BLaER1 treated with 17β-estradiol and CSF1 and Interleukin-3, amounts not matched to agents 10 nM and 100 nM (cell line): Measurements from ENCODE around the gene ERCC1.
A peak's percentile ranks its signal among the peaks of the same experiment; 100 is the strongest.

ENCODE experiments used
- H3K27ac ChIP-seq, 11 experiments: shearing (Covaris generic); formaldehyde crosslinking; 2 replicates each; pipeline ENCODE4 v1.8.1; 2022
- H3K27me3 ChIP-seq, 11 experiments: shearing (Covaris generic); formaldehyde crosslinking; 2 replicates each; pipeline ENCODE4 v1.8.1; 2022
- H3K36me3 ChIP-seq, 11 experiments: shearing (Covaris generic); formaldehyde crosslinking; 2 replicates each; pipeline ENCODE4 v1.8.1; 2022
- H3K4me1 ChIP-seq, 10 experiments: shearing (Covaris generic); formaldehyde crosslinking; 2 replicates each; pipeline ENCODE4 v1.8.1; 2022
- H3K4me2 ChIP-seq, 11 experiments: shearing (Covaris generic); formaldehyde crosslinking; 2 replicates each; pipeline ENCODE4 v1.8.1; 2022
- H3K4me3 ChIP-seq, 10 experiments: shearing (Covaris generic); formaldehyde crosslinking; 2 replicates each; pipeline ENCODE4 v1.8.1; 2022
- H3K9ac ChIP-seq, 11 experiments: shearing (Covaris generic); formaldehyde crosslinking; 2 replicates each; pipeline ENCODE4 v1.8.1; 2022
- H3K9me3 ChIP-seq, 11 experiments: shearing (Covaris generic); formaldehyde crosslinking; replicated peaks in 1 of 11; 2 replicates each; pipeline ENCODE4 v1.8.1; 2022
- H4K20me1 ChIP-seq, 11 experiments: shearing (Covaris generic); formaldehyde crosslinking; 2 replicates each; pipeline ENCODE4 v1.8.1; 2022
- Cebpa-rat ChIP-seq, 11 experiments: shearing (Covaris generic); IDR thresholded peaks; 2 replicates each; pipeline ENCODE4 v1.8.1; 2022

Gene ERCC1

DNA sequence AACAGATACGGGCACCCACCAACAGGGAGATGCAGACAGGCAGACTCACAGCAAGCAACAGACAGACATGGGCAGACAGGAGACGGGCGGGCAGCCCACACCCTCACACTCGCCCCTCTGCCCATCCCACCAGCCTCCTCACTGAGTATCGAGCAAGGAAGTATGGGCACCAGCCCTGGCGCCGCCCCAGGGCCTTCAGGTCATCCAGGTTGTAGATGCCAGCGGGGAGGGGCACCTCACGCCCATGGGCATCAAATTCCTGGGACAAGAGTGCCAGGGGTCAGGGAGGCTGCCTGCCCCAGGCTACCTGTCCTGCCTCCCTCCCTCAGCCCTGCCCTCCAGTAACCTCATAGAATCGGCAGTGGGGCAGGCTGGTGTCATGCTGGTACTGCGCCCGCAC lies 59.0 kb downstream of the ERCC1 start:
- peaks cover 20 to 32% (median 26%) of the 10 kb centered on the region in 10 experiments for H3K4me1 ChIP-seq
- H3K4me3 ChIP-seq: no peak overlapping the region
- no peak for TF ChIP-seq Cebpa-rat (IDR thresholded peaks at IDR 0.05)
- H3K27me3 ChIP-seq: no peaks in the 10 kb centered on the region
- no peaks in the 10 kb centered on the region for H3K9me3 ChIP-seq
- peaks cover 0 to 24% (median 0%) of the 10 kb centered on the region in 11 experiments; a peak in 2 of 22 replicates for H4K20me1 ChIP-seq
- H3K9ac ChIP-seq: no peak overlapping the region; a peak in 1 of 22 replicates
- peaks cover 32 to 65% (median 54%) of the 10 kb centered on the region in 11 experiments for H3K36me3 ChIP-seq
- no peak overlapping the region for H3K4me2 ChIP-seq
- H3K27ac ChIP-seq: no peak overlapping the region

DNA sequence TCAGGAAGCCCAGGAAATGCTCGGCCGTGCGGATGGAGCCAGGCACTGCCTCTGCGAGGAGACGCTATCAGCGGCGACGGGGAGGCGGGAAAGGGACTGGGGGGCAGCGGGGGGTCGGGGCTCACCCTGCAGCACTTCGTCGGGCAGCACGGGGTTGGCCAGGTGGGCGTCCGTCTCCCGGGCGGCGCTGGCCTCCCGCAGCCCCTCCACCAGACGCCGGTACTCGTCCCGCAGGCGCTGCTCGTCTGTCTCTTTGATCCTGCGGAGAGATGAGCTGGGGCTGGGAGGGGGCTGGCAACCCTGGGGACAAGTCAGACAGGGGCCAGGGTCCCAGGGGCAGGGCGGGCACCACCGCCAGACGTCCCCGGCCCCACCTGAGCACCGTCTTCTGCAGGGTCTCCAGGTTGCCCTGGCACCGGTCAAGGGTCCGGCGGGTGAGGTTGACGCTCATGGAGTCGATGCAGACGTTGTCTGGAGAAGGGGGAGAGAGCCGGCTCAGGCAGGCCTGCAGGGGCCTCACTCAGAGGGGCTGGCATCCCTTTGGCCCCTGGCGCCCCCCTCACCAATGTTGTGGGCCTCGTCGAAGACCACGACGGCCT lies 59.8 kb downstream of the ERCC1 start:
- Histone ChIP-seq H3K27ac (no peak overlapping the region), H3K4me2 (no peak overlapping the region), H4K20me1 (peaks cover 0 to 24% (median 0%) of the 10 kb centered on the region in 11 experiments; a peak in 2 of 22 replicates), H3K27me3 (no peaks in the 10 kb centered on the region), H3K9me3 (no peaks in the 10 kb centered on the region), H3K4me3 (no peak overlapping the region), H3K36me3 (peaks cover 40 to 72% (median 60%) of the 10 kb centered on the region in 11 experiments), H3K4me1 (peaks cover 13 to 25% (median 18%) of the 10 kb centered on the region in 10 experiments; a peak in 19 of 20 replicates), H3K9ac (no peak overlapping the region)
- no peak for TF ChIP-seq Cebpa-rat (IDR thresholded peaks at IDR 0.05)

DNA sequence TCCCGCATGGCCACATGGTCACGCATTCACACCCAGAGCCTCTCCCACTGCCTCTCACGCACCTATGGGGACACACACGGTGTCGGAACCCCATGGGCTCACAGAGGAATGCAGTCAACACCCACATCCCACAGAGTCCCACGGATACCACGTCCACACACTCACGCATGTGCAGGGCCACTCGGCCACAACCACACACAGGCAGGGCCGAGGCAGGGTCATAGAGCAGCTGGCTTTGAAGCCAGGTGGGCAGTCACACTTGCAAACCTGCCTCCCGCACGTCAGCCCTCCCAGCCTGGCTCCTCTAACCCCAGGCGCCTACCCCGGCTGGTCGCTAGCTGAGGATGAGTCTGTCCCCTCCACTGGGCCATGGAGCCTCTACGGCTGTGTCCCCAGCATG lies 61.4 kb downstream of the ERCC1 start:
- Histone ChIP-seq H4K20me1 (peaks cover 0 to 34% (median 0%) of the 10 kb centered on the region in 11 experiments; a peak in 2 of 22 replicates), H3K36me3 (peaks cover 46 to 84% (median 77%) of the 10 kb centered on the region in 11 experiments), H3K4me3 (no peak overlapping the region), H3K9me3 (no peaks in the 10 kb centered on the region), H3K4me1 (peaks cover 7 to 11% (median 9%) of the 10 kb centered on the region in 10 experiments; a peak in 16 of 20 replicates), H3K4me2 (no peak overlapping the region), H3K9ac (no peak overlapping the region), H3K27ac (no peak overlapping the region), H3K27me3 (no peaks in the 10 kb centered on the region)
- TF ChIP-seq Cebpa-rat (IDR thresholded peaks at IDR 0.05): no peak

DNA sequence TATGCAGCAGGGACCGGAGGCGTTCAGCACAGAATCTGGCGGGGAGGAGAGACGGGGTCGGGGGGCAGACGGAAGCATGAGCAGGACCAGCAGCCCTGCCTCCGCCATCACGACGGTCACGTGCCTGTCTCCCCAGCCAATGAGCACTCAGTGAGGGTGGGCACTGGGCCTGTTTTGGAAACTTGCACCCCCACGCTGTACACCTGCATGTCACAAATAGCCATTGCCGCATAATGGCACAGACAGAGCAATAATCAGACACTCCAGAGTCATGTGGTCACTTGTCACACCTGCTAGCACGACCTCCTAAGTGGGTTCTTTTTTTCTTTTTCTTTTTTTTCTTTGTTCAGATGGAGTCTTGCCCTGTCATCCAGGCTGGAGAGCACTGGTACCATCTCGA lies 62.1 kb downstream of the ERCC1 start:
- Histone ChIP-seq H3K9me3 (no peaks in the 10 kb centered on the region), H4K20me1 (peaks cover 0 to 40% (median 0%) of the 10 kb centered on the region in 11 experiments; a peak in 3 of 22 replicates), H3K4me2 (no peak overlapping the region), H3K27me3 (no peaks in the 10 kb centered on the region), H3K36me3 (peaks cover 53 to 91% (median 84%) of the 10 kb centered on the region in 11 experiments), H3K27ac (no peak overlapping the region), H3K4me3 (no peak overlapping the region), H3K9ac (no peak overlapping the region), H3K4me1 (peaks cover under 1 to 5% (median 3%) of the 10 kb centered on the region in 10 experiments; a peak in 14 of 20 replicates)
- TF ChIP-seq Cebpa-rat (IDR thresholded peaks at IDR 0.05): no peak

DNA sequence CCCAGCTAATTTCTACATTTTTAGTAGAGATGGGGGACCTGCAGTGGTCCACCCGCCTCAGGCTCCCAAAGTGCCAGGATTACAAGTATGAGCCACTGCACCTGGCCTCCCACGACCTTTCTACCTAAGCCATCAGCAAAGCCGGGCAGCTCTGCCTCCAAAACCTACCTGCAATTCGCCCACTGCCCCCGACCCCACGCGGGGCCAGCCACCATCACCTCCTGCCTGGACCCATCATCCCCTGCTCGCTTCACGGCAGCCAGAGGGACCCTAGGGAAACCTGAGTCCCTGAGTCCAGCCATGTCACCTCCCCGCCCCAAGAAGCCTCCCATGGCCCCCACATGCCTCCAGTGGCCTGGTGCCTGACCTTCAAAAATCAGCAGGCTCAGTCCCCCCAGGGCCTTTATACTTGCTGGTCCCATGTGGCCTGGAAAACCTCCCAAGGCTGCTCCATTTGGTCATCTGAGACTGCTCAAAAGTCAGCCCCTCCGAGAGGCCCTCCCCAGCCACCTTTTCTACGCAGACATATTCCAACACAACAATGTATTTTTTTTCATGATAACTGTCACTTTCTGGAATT lies 65.4 kb downstream of the ERCC1 start:
- peaks cover 54 to 98% (median 88%) of the 10 kb centered on the region in 11 experiments for H3K36me3 ChIP-seq

DNA sequence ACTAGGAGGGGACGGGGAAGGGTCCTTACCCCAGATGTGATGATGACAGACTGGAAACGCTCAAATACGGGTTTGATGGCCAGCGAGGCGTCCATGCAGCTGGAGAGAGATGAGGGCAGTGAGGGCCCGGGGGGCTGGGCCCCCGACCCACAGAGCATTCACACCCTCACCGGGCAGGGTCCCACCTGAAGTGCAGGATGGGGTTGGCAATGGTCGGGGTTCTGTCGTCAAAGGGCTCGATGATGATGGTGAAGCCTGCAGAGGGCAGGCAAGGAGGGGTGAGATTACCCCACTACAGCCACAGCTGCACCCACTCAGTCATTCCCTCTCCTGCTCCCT lies 66.3 kb downstream of the ERCC1 start:
- H3K27me3 ChIP-seq: no peaks in the 10 kb centered on the region
- H3K36me3 ChIP-seq: peaks cover 53 to 98% (median 88%) of the 10 kb centered on the region in 11 experiments
- no peak overlapping the region for H3K4me2 ChIP-seq
- no peak for TF ChIP-seq Cebpa-rat (IDR thresholded peaks at IDR 0.05)
- H3K27ac ChIP-seq: no peak overlapping the region
- no peak overlapping the region for H3K4me3 ChIP-seq
- H3K9ac ChIP-seq: no peak overlapping the region; a peak in 1 of 22 replicates
- no peaks in the 10 kb centered on the region for H3K9me3 ChIP-seq
- H3K4me1 ChIP-seq: no peaks in the 10 kb centered on the region
- H4K20me1 ChIP-seq: peaks cover 0 to 53% (median 0%) of the 10 kb centered on the region in 11 experiments; a peak in 4 of 22 replicates

More for the DNA sequence above, 65.4 kb downstream of the ERCC1 start:
- Histone ChIP-seq H3K27ac (no peak overlapping the region), H3K9me3 (no peaks in the 10 kb centered on the region), H3K4me1 (no peaks in the 10 kb centered on the region), H3K4me2 (no peak overlapping the region), H3K27me3 (no peaks in the 10 kb centered on the region), H3K4me3 (no peak overlapping the region), H4K20me1 (peaks cover 0 to 59% (median 0%) of the 10 kb centered on the region in 11 experiments; a peak in 3 of 22 replicates), H3K9ac (0 out of 22 replicates have a peak overlapping the region, but pooled peaks of 1 of the 11 experiments have one; percentile 36)
- TF ChIP-seq Cebpa-rat (IDR thresholded peaks at IDR 0.05): no peak
